Hair follicle dermal papilla cell (primary cell): ENCODE results near the gene IQUB. TPM values are rescaled to one million over a fixed set of nuclear protein-coding genes. Genes with fewer than 3 reads are reported as not detected.

ENCODE experiments used
- small RNA-seq: library from RNA; depleted of rRNA; stranded (forward); fragments of <200 nt; gene quantifications from one replicate; pipeline ENCODE3, GENCODE V24; 2012
- total RNA-seq: library from RNA; depleted of rRNA; stranded (reverse); fragments of >200 nt; gene quantifications from 2 replicates; pipeline ENCODE4 v1.2.3, GENCODE V29; 2012

The IQUB gene
- 0.61 and 0.65 TPM in 2 replicates for total RNA-seq

GRCh38 chr7:123534383-123535260 is at the start of gene IQUB:
TSS of gene IQUB (minus strand) at chr7:123534595. CDS start at chr7:123512340, 22,255 bp downstream.

GRCh38 chr7:123557398-123558288 is 23.2 kb upstream of the IQUB start, which contains the start of gene NDUFA5:
TSS of gene NDUFA5 (minus strand) at chr7:123557818. CDS start at chr7:123557795, 23 bp downstream.

Small RNA genes lying within 50 kb of the gene (small RNA-seq; reads per million reads assigned to genes)
- not detected for gene RNU6-296P

Other genes with a start within 250 kb of the IQUB start
- 25.2 and 28.7 TPM in 2 replicates for gene NDUFA5, start 23.2 kb upstream of the IQUB start, total RNA-seq
- gene ASB15, start 67.2 kb upstream of the IQUB start, total RNA-seq, result not detected in 2 replicates
- gene LMOD2, start 121.3 kb upstream of the IQUB start, total RNA-seq, result not detected in 2 replicates
- gene WASL, start 214.4 kb upstream of the IQUB start, total RNA-seq, result 20.4 and 25.8 TPM in 2 replicates